Loucy (cell line): Measurements from ENCODE around the gene UNC13D.

Experiments used
- CTCF ChIP-seq: fragments of 200-600 bp; sonication (generic); conservative IDR thresholded peaks from 2 replicates; pipeline ENCODE4 v1.5.1; 2014; ENCODE audit warnings: mild to moderate bottlenecking, antibody characterized with exemption, low read length
- EZH2phosphoT487 ChIP-seq: fragments of 200-600 bp; IDR thresholded peaks from 2 replicates; pipeline ENCODE4 v1.6.1; 2018; ENCODE audit warnings: antibody characterized with exemption, mild to moderate bottlenecking, moderate library complexity, borderline replicate concordance

GRCh38 chr17:75875182-75875939 lies 31.2 kb upstream of the UNC13D start:
- TF ChIP-seq CTCF (no peak), EZH2phosphoT487 (no peak)
